ENCODE measurements around the gene CCNQ. TPM values are rescaled to one million over a fixed set of nuclear protein-coding genes. Genes with fewer than 3 reads are reported as not detected.

The CCNQ gene
- total RNA-seq, 1 donor from 2014 or later, result 11.1 TPM

DNA sequence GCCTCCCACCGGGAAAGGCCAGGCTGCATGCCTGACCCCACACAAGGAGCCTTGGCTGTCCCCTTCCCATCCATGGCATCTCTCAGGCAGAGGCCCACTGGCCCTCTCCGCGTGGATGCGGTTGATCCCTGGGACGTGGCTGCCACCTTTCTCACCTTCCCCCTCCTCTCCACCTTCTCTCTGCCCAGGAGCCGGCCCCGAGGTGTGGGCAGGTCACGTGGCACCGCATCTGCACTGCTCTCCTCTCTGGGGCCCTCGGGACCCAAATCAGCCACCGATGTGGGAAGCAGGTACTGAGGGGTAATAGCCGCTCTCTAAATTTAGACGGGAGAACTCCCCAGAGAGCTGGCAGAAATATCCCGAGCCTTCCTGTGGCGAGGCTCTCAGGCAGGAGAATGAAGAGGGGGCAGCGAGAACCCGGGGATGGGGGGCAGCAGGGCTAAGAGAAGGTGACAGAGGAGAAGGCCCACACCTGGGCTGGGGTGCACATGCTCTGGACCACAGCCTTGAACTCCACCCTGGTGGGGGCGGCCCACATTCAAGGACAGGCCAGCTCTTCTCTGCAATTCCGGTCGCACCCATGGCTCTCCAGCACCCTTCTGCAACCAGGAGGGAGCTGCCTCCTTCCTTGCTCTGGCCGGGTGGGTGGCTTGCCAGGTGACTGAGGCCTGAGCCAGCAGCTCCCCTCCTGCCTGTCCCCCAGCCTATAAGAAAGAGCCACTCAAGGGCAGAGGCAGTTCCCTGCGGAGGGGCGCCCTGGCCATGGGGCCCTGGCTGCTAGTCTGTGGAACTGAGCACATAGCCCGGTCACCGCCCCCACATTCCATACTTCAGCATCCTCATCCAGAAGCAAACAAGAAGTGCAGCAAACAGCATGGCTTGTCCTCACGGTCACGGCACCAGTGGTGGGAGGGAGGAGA is 38.4 kb upstream of the CCNQ start:
- DNase-seq, result no peak

DNA sequence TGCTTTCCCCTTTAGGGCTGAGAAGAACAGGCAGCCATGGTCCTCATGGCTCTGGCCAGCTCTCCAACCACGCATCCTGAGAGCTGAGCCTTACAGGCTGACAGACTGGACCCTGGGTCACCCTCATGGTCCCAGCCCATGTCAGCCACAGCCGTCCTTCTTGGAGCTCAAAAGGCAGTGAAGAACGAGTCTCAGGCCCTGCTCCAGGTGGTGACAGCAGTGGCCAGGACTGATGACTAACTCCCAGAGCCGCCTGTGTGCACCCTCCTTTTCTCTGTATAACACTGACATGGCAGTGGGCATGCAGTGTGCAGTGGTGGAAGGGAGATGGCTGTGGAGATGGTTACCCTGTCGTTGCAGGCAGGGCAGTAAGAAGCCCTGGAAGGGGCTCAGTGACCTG is 37.8 kb upstream of the CCNQ start:
- no peak for DNase-seq

GRCh38 chrX:153635788-153636668 is 37.1 kb upstream of the CCNQ start:
- no peak for DNase-seq

- DNase-seq, result no peak
Measured at GRCh38 chrX:153635388-153635787, 36.4 kb upstream of the CCNQ start.

- DNase-seq, result no peak
Measured at GRCh38 chrX:153634832-153635231, 35.9 kb upstream of the CCNQ start.

GRCh38 chrX:153634236-153634635 is 35.3 kb upstream of the CCNQ start:
- no peak for DNase-seq

- no peak for DNase-seq
Measured at GRCh38 chrX:153633607-153634180, 34.8 kb upstream of the CCNQ start.

GRCh38 chrX:153633048-153633447 is 34.1 kb upstream of the CCNQ start:
- no peak for DNase-seq

- DNase-seq, result no peak
Measured at GRCh38 chrX:153632595-153632946, 33.6 kb upstream of the CCNQ start.

DNA sequence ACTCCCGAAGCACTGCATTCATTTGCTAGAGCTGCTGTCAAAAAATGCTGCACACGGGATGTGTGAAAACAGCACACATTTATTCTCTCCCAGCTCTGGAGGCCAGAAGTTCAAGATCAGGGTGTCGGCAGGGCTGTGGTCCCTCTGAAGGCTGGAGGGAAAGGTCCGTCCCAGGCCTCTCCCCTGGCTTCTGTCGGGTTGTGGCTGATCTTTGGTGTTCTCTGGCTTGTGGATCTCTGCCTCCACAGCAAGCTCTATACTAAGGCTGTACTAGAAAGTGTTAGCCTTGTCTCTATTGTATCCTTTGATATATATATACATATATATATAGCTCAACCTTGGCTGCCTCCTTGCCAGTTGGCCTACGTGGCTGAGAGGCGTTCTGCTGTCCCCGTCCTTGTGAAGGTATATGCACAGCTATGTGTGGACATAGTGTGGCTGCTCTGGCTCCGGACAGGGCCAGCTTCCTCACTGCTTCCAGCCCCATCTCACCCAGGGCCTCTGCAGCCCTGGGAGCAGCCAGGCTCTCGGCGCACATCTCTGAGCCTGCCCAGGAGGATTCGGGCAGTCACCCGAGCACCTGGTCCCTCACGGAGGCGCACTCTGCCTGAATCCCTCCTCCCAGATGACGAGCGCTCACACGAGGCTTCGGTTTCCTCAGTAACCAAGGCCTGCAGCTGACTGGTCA is 33.1 kb upstream of the CCNQ start:
- no peak for DNase-seq

DNA sequence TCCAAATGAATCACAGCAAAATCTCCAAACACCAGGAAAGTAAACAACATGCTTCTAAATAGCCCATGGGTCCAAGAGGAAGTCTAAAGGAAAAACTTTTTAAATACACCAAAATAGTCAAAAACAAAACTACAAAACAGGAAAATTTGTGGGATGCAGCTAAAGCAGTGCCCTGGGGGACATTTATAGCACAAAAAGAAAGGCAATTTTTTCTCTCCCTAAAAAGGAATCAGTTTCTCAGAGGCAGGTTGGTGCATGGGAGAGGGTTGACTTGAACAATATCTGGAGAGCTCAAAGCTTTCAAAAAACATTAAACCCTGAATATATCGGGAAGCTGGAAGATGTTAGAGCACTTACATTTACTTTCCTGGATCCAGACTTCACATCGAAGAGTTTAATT is 32.4 kb upstream of the CCNQ start:
- no peak for DNase-seq

GRCh38 chrX:153628665-153629064 is 29.7 kb upstream of the CCNQ start:
- no peak for DNase-seq

DNA sequence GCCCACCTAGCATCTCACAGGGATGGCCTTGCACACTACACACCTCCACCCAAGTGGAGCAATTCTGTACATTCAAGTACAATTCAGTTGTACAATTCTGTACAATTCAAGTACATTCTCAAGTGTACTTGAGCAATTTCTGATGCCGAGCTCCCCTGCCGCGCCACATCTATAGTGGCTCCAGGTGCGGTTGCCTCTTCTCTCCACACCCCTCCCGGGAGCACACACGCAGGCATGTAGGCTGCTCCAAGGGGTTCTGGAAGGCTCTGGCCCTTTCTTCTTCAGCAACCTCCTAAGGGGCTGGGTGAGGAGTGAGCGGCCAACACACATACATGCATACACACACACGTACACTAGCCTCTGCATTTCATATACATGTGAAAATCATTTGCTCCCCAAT is 29.2 kb upstream of the CCNQ start:
- DNase-seq, result no peak

- DNase-seq, result no peak
Measured at GRCh38 chrX:153627675-153628111, 28.8 kb upstream of the CCNQ start.

DNA sequence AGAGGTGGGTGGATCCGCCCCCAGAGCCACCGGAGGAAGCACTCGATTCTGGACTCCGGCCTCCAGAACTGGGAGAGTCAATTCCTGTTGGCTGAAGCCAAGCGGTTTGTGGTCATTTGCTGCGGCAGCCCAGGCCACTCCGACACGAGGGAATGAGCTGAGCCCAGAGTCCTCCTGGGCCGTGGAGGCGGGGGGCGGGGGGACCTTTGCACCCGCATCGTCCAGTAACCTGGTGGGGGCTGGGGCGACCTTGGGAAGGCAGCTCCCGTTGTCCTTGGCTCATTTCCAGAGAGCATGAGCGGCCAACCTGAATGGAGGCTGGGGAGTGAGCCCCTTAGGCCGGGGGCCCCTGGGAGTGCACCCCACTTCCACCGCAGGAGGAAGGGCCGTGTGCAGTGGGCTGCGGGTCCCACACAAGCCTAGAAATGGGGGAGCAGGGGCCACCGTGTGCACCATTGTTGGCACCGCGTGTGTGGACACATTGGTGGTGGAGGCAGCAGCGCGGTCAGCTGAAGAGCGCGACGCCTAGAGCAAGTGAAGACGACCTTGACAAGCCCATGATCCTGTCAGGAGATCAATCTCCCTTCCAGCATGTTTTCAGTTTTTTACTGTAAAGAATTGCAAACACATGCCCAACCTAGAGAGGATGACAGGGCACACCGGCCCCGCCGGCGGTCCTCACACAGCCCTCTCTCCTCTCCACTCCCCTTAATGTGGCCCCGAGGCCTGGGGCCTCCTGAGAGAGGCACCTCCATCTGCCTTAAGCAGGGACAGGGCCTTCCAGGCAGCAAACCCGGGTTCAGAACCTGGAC is 28.1 kb upstream of the CCNQ start:
- no peak for DNase-seq

DNA sequence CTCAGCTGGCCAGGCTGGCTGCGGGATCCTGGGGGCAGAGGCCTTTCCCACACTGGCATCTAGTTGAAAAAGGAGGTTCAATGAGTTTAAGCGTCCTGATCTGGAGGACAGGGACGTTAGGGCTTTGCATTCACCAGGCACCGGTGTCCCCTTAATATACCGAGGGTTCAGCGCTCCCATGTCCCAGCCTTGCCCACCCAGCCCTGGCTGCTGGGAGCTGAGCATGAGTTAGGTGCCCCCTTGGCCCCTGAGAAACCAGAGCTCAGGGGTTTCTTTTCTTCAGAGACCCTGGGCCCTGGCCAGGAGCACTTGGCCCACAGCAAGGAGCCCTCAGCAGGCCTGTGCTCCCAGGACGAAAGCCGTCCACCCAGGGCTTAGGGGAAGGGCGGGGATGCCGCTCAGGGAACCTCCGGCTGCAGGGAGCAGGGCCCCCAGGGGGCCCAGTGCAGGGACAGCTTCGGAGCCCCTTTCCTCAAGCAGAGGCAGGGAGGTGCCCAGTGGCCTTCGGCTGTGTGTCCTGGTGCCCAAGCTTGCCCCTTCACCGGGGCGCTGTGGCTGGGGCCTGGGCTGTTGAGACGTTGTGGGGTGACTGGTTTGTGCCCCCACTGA is 27.2 kb upstream of the CCNQ start:
- DNase-seq, result no peak

GRCh38 chrX:153625271-153626024 is 26.5 kb upstream of the CCNQ start:
- DNase-seq, result no peak

- DNase-seq, result no peak
Measured at GRCh38 chrX:153624196-153625091, 25.5 kb upstream of the CCNQ start.

Measured in skin of body (tissue), 2 donors.